SHP77 (cell line): Measurements from ENCODE around the gene CPNE1.

Source experiments
- DNase-seq, 2 experiments: peaks; one replicate each; lab custom pipeline; 2025; lab: John Stamatoyannopoulos, UW

Gene CPNE1

DNA sequence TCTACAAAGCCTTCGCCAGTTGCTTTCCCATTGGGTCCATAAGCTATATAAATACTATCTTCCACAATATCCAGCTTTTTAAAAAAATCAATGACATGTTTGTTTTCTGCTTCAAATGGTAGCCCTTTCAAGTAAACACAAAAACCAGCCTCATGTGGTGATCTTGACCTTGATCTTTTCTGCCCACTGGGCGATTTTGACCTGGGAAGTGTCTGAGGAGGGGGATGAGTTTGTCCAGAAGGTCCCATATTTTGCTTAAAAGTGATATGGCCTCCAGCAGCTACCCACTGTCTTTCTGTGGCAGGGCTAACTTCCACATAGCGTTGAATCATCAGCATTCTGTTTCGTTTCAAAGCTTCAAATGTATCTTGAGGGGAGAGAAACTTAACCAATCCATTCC, 10.8 kb downstream of the CPNE1 start:
- DNase-seq = no peak

DNA sequence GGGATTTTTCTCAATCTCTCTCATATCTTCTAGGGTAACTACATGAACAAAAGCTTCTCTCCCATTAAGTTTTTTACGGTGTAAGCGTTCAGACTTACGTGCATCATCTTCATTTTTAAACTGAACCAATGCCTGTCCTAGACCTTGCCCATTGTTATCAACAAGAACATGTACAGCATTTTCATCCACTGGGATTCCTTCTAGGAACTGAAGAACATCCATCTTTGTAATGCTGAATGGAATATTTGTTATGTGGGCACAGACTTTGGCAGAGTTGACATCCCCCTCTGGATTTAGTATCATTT, 11.3 kb downstream of the CPNE1 start:
- no peak for DNase-seq

DNA sequence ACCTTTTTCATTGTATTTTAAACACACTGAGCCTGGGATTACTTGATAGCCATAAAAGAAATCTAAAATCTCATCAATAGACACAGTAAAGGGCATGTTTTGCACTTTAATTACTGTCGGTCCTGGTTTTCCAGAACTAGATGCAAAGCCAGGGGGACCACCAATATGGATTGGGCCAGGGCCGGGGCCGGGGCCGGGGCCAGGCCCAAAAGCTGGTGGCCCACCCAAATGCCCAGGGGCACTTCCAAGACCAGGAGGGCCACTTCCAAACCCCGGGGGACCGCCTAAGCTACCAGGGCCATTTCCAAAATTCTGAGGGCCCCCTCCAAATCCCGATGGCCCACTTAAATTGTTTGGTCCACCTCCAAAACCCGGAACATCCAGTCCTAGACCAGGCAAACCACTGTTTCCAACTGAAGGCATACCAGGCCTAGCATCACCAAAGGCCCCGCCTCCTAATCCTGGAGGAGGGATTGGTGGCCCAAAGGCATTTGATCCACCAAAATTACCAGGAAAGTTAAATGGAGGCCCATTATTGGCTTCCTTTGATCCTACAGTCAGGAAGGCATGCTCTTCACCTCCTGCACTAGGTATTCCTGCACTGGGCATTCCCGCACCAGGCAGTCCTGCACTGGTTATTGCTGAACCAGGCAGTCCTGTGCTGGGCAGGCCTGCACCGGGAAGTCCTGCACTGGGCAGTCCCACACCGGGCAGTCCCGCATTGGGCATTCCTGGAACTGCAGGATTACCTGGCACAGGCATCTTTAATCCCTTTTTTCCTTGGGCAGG, 11.9 kb downstream of the CPNE1 start:
- DNase-seq = no peak

DNA sequence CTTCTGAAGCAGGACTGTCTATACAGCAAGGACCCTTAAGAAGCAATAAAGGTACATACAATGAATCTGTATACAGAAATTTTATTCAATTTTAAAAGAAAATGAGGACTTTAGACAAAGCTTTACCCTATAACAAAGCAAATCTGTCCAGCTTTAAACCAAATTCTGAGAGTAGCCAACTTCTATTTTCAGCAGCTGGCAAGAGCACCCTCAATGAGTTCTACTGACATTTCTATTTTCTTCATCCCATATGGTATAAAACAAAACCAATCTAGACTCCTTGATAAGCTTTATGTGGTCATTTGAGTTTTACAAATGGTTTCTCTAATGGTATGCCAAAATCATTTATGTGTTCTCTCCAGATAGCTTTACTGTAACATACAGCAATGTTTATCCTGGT, 12.7 kb downstream of the CPNE1 start:
- DNase-seq = no peak

DNA sequence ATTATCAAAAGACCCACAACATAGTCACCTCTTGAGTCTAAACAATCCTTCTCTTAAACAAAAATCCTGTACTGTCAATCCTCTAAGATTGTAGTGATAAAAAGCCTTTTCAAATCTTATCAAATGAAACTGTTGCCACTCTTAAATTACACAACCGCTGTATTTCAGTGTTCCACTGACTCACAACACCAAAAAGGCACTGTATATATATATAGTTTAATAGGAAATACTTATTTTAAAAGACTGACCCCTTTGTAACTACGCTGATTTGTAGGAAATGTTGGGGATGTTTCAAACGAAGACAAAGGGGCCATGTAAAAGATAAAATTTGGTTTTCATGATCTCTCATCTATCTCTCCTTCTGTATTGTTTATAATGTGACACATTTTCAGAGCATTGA, 14.1 kb downstream of the CPNE1 start:
- no peak for DNase-seq

DNA sequence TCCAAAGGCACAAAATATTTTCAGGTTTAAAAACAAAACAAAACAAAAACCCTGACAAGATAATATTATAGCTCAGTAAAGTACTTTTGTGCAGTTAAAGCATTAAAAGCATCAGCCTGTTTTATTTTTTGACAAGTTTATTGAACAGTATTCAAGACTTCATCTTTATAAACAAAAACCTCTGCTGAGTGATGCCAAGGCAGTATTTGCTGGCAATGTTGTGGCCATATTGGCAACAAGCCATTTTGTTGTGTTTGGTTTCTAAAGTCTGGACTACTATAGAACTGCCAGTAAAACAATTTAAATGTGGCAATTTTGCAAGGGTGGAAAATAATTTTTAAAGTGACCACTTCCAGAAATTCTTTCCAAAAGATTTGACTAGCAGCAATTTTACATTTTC, 15.9 kb downstream of the CPNE1 start:
- DNase-seq = no peak

DNA sequence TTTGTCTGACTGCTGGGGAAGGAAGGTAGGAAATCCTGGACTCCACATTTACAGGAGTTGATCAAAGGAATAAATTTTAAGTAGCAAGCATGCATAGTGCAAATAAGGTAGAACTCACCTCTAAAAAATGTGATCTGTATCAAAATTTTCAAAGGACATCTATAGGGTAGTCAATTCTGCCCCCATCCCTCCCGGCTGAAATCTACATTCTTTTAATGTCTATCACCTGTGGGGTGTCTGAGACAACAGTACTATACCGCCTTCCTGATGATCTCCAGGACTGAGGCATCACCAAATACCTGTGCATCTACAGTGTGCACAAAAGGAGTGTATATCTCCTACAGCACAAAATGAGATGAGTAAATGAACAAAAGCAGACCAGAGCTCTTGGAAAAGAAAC, 19.9 kb downstream of the CPNE1 start:
- DNase-seq = no peak

DNA sequence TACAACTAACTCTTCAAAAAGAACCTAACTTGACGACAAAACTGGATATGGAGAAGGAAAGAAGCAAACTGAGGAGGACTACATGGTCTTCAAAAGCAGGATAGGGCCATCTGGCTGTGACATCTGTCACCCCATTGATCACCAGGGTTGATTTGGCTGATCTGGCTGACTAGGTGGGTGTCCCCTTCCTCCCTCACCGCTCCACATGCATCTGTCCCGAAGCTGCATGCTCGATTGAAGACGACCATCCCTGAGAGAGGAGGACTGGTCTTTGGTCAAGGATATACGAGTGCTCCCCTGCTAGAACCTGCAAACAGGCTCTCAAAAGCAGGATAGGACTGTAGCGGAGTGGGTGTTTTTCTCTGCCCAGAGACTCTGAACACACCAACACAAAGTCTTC, 21.7 kb downstream of the CPNE1 start:
- DNase-seq = no peak

DNA sequence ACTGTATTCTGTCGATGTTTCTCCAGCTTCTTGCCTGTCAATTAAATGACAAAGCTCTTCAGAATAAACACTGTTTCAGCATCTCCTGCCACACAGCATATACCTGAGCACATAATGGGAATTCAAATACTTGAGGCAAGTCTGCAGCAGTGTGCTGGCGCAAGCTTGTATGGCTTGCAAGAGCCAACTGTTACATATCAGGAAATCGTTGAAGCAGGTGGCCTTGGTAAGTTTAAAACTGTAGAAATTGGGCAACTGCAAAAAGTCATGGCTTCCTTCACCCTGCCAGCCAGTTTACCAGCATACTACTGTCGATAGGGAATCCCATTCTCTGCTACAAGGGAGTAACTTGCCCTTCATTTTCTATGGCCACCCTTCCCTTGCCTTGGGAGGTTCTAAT, 23.0 kb downstream of the CPNE1 start:
- DNase-seq = no peak

DNA sequence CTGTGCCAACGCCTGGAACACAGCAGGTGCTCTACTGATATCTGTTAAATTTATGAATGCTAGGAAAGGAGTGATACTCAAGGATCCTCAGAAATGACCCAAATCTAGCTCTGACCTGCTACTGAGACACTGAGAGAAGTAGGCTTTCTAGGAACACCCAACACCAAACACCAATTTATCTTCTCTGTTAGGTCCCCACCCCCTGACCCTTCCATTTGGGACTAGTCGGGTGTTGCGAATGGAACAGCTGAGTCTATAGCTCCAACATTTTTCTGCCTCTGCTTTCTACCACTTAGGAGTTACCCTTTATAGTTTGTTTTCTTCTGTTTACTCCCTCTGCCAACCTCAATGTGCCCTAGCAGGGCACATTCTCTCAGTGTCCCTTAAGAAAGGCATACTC, 24.0 kb downstream of the CPNE1 start:
- no peak for DNase-seq

DNA sequence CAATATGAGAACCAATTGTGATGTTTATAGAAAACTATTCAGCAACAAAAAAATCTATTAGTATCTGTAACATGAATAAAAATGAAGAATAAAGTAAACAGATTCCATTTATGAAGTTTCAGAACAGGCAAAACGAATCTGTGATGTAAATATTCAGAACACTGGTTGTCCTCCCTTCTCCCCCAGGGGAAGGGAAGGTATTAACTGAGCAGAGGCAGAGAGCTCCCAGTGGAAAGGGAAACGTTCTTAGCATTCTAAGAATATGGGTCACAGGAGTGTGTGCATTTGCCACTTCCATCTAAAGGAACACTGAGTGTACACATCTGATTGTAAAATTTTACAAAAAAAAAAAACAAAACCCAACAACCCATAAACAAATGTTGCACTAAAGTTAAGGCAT, 25.9 kb downstream of the CPNE1 start:
- DNase-seq = no peak

DNA sequence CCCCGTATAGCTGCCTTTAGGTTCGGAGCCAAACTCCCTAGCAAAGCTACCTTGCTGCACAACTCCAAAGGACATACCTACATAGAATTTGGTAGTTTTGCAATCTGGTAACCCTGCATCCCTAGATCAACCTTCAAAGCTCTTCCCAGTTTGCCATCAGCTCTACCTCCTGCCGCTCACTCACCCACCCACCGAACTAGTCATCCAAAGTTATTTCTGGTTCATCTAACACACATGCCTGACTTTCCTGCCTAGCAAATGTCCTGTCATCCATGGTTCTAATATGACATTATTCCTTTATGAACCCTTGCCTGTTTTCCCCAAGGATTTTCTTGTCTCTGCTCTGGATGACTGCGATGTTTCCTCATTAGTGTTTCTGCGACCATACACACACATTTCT, 27.4 kb downstream of the CPNE1 start:
- DNase-seq = no peak

DNA sequence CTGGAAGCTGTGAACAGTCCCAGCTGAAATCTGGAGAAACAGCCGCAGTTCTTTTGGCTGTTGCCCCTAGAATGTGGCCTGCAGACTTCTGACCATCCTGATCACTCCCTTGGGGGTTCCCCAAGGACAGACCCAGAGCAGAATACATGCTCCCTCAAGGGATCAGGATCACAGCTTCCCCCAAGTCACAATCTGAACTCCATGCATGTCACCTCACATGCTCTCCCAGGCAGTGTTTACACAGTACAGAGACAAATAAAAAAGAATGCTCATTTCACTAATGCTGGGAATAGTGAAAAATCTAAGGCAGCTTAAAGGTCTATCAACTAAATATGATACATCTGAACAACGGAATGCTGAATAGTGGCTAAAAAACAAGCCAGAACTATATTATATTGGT, 28.6 kb downstream of the CPNE1 start:
- no peak for DNase-seq

DNA sequence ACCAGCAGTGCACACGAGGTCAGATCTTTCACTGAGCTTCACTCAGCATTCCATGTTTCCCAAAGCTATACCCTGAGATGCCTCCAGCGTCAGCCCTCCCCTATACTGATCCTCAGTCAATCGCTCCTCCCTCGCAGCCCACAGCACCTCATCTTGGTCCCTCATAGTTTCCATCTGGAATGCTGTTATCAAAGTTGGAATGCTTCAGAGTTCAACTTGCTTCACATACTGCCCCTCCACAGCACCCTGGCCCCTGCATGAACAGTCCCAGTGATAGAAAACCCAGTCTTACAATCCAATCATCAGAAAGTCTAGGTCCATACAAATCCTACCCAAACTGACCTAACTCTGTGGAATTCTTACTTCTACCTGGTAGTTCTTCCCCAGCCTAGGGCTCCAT, 29.0 kb downstream of the CPNE1 start:
- DNase-seq = no peak

DNA sequence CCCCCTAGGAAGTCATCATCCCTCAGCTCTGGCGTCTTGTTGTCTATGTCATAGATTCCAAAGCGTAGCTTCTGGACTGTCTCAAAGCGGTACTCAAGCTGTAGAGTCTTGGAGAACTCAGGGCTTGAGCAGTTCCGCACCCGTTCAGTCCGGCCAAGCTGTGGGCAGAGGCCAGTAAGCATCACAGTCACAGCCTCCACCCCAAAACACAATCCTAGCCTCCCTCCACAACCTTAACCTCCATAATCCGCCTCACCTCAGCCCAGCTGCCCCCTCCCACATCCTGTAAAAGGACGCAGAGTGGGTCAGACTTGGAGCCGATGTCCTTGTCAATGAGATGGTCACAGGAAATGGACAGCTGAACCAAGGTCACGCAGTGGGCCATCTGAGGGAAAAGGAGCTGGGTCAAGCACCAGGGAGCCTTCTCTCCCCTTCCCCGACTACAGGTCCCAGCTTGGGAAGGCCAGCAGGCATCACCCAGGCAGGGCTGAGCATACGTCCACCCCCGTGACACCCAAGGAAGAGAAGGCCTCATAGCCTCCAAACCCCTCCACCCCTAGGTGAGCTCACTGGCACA, 32.1 kb downstream of the CPNE1 start:
- no peak for DNase-seq

DNA sequence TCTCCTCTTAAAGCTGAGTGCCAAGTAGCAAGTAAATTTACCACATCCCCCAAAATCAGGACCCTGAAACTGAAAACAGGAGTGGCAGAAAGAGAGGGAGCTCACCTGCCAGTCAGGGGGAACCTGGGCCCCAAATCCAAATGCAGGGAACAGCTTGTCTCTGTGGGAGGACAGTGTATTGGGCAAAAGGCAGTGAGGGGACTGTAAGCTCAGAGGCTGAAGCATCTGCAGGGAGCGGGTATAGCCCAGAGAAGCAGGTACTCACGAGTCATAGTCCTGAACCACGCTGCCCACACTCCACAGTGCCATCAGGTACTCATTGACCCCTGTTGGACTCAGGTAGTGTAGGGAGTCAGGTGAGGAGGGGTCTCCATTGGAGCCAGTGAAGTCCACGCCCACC, 34.1 kb downstream of the CPNE1 start:
- DNase-seq = no peak

DNA sequence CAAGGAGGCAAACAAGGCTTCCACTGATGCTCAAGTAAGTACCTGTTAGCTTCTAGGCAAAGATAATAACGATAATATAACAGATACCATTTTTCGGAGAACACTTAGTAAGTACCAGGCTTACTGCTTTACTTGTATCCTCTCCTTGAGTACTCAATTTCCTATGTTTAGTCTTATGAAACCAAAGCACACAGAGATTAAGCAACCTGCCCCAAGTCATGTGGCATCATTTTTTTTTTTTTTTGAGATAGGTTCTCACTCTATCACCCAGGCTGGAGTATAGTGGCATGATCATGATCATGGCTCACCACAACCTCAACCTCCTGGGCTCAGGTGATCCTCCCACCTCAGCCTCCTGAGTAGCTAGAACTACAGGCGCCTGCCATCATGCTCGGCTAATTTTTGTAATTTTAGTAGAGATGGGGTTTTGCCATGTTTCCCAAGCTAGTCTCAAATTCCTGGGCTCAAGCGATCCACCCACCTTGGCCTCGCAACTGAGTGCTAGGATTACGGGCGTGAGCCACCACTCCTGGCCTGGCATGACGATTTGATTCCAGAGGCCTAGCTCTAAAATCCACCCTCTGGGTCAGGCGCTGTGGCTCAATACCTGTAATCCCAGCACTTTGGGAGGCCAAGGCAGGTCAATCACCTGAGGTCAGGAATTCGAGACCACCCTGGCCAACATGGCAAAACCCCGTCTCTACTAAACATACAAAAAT, 35.1 kb downstream of the CPNE1 start:
- no peak for DNase-seq

DNA sequence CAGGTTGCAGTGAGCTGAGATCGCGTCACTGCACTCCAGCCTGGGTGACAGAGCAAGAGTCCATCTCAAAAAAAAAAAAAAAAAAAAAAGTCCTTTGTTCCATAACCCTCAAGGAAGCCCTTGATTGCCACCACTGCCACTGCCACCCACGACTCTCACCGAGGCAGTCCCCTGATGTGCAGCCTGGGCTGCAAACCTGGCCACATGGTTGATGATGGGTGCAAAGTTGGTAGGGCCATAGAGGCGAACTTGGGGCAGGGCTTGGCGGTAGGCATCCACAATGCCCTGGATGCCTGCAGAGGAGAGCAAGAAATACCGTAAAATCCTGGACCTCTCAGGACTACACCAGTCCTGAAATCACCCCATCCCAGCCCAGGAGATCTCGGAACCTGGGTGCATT, 37.6 kb downstream of the CPNE1 start:
- no peak for DNase-seq

DNA sequence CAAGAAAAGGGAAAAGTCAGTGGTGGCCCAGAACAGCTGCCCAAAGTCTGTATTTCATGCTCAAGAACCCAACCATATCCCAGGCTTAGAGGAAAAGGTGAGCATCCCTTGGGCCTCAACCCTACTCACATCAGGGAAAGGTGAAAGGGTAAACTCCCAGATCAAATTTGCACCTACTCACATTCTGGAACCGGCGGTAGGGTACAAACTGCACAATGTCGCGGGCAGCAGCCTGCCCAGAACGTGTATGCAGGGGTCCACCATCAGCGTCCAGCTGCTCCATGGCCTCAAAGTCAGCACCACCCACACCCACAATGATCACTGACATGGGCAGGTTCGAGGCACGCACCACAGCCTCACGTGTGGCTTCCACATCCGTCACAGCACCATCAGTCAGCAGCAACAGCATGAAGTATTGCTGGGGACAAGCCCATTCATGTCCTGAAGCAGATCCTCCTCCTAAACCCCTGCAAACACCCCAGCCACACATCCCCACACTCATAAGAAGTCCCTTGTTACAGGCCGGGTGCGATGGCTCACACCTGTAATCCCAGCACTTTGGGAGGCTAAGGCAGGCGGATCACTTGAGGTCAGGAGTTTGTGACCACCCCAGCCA, 38.2 kb downstream of the CPNE1 start:
- no peak for DNase-seq

DNA sequence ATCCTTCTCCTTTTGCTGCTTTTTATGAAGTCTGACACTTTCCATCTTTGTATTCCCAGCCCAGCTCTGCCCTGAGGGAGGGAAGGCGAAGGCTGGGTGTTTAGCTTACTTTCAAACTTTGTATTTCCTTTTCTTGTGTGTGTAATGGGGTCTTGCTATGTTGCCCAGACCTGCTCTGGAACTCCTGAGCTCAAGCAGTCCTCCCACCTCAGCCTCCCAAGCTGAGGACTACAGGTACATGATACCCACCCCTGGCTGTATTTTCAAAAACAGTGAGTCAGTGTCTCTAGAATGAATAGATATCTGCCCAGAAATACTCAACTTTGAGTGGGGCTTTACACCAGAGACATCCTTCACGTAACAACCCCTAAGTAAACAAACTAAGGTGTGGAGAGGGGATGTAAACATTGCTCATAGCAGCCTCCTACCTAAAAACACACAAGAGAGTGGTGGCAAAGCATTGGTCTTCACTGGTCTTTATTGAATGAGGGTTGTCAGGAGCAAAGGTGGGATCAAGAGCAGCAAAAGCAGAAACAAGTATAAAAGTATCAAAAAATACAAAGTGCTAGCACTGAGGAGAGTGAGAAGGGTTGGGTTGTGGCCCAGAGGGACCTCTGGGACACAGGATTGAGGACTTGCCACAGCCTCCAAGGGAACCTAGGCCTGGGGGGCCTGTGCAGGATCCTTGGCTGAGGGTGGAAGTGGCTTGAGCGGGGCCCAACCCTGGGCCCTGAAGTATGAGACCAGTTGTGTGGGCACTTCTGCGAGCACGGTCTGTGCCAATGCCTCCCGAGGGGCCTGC, 38.9 kb downstream of the CPNE1 start:
- DNase-seq = no peak

DNA sequence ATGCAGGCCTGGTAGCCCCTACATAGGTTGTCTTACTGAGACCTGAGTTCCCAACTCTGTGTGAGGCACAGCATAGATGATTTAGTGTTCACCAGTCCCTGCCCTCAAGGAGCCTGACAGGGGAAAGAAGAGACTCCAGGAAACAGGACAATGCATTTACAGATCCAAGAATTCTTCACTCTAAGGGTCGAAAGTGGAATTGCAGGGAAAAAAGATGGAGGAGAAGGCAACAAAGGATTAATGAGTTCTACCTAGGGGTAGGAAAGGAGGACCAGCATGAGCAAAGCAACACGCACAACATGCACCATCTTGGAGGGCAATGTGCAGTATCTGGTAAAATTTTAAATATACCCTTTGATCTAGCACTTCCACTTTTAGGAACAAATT, 43.1 kb downstream of the CPNE1 start:
- no peak for DNase-seq

DNA sequence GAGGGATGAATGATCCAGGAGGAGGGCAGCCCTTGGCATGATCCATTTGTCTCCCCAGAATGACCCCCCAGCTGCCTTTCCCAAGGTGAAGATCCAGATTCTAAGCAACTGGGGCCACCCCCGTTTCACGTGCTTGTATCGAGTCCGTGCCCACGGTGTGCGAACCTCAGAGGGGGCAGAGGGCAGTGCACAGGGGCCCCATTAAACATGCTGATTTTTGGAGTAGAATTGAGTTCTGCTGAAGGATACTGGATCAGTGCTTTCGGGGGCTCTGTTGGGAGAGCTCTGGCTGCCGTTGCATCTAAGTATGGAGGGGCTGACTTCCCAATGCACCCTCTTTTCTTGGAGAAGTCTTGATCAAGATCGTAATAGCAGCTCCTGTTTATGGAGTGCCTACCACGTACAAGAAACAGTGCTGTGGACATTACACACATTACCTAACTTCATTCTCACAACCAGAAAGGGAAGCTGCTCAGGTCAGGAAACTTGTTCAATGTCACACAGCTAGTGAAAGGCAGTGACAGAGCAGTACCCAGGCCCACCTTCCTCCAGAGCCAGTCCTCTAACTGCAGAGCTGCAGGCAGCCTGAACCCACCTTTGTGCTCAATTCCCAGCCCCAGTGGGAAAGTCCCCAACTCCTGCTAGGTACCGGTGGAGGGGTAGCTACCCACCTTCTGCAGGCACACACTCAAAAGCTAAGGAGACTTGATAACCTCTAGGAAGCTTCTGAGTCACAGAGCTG, 43.7 kb downstream of the CPNE1 start:
- no peak for DNase-seq
